Neural progenitor cell (in vitro differentiated cells): Measurements from ENCODE around the gene PSMB8. TPM values are rescaled to one million over a fixed set of nuclear protein-coding genes. Genes with fewer than 3 reads are reported as not detected.
"Not testable (repeated sequence)": the region's sequence is repeated elsewhere in the genome, so short reads cannot be mapped to it uniquely, and the experiment has no call there.

Experiments
- DNase-seq: peaks from one replicate; pipeline ENCODE4 v3.0.0-alpha.2; 2016; ENCODE audit warnings: low spot score
- H2AFZ ChIP-seq: fragments of 200-600 bp; sonication (generic); replicated peaks from 2 replicates; pipeline ENCODE4 v1.6.1; 2016; ENCODE audit warnings: antibody characterized with exemption
- H3F3A ChIP-seq: fragments of 200-600 bp; sonication (generic); 2 replicates; pipeline ENCODE4 v1.6.1; 2016; ENCODE audit warnings: antibody characterized with exemption, low read depth
- H3K27ac ChIP-seq: fragments of 200-600 bp; sonication (generic); 2 replicates; pipeline ENCODE4 v1.5.1; 2016; ENCODE audit warnings: mild to moderate bottlenecking
- H3K27me3 ChIP-seq: fragments of 200-600 bp; sonication (generic); 2 replicates; pipeline ENCODE4 v1.6.1; 2016; ENCODE audit warnings: mild to moderate bottlenecking, moderate library complexity
- H3K36me3 ChIP-seq: fragments of 200-600 bp; sonication (generic); 2 replicates; pipeline ENCODE4 v1.5.1; 2016
- H3K4me1 ChIP-seq: fragments of 200-600 bp; sonication (generic); 2 replicates; pipeline ENCODE4 v1.6.1; 2016; ENCODE audit warnings: mixed run types
- H3K4me2 ChIP-seq: fragments of 200-600 bp; sonication (generic); 2 replicates; pipeline ENCODE4 v1.6.1; 2016
- H3K4me3 ChIP-seq: fragments of 200-600 bp; sonication (generic); 2 replicates; pipeline ENCODE4 v1.5.1; 2016
- H3K79me2 ChIP-seq: fragments of 200-600 bp; sonication (generic); 2 replicates; pipeline ENCODE4 v1.6.1; 2016; ENCODE audit warnings: low read depth
- H3K9ac ChIP-seq: fragments of 200-600 bp; sonication (generic); 2 replicates; pipeline ENCODE4 v1.6.1; 2016
- H3K9me3 ChIP-seq: fragments of 200-600 bp; sonication (generic); 2 replicates; pipeline ENCODE4 v1.5.1; 2016; ENCODE audit warnings: low read depth
- H4K20me1 ChIP-seq: fragments of 200-600 bp; sonication (generic); 2 replicates; pipeline ENCODE4 v1.6.1; 2016; ENCODE audit warnings: low read depth
- H3K27ac Mint-ChIP-seq: 3 replicates; pipeline ENCODE4 v1.8.0; 2021; ENCODE audit warnings: mixed read lengths
- H3K27me3 Mint-ChIP-seq: 2 replicates; pipeline ENCODE4 v1.8.0; 2022; ENCODE audit warnings: low read depth, mild to moderate bottlenecking, inconsistent platforms, moderate library complexity, mixed read lengths; ENCODE audit not compliant: insufficient read depth
- H3K36me3 Mint-ChIP-seq: 3 replicates; pipeline ENCODE4 v1.8.0; 2021; ENCODE audit warnings: mixed read lengths
- H3K4me1 Mint-ChIP-seq: 3 replicates; pipeline ENCODE4 v1.8.0; 2021; ENCODE audit warnings: mixed read lengths
- H3K4me3 Mint-ChIP-seq: 3 replicates; pipeline ENCODE4 v1.8.0; 2021; ENCODE audit warnings: mild to moderate bottlenecking, moderate library complexity, mixed read lengths
- H3K9me3 Mint-ChIP-seq: 3 replicates; pipeline ENCODE4 v1.8.0; 2020; ENCODE audit warnings: mixed read lengths
- CTCF ChIP-seq: fragments of 200-600 bp; sonication (generic); IDR thresholded peaks from 2 replicates; pipeline ENCODE4 v1.5.1; 2017; ENCODE audit warnings: antibody characterized with exemption, mild to moderate bottlenecking
- EZH2 ChIP-seq: fragments of 200-600 bp; sonication (generic); IDR thresholded peaks from 2 replicates; pipeline ENCODE4 v1.6.1; 2017; ENCODE audit warnings: antibody characterized with exemption, mild to moderate bottlenecking, moderate library complexity
- EZH2phosphoT487 ChIP-seq: fragments of 200-600 bp; sonication (generic); IDR thresholded peaks from 2 replicates; pipeline ENCODE4 v1.6.1; 2017; ENCODE audit warnings: antibody characterized with exemption
- total RNA-seq: library from RNA; depleted of rRNA; stranded (reverse); fragments of >200 nt; gene quantifications from 2 replicates; pipeline ENCODE4 v1.2.3, GENCODE V29; 2015; ENCODE audit warnings: low replicate concordance

PSMB8 gene
- total RNA-seq, 1 donor from 2014 or later = 2.2 TPM

GRCh38 chr6:32876603-32877002 lies 32.8 kb upstream of the PSMB8 start:
- TF ChIP-seq EZH2phosphoT487 = no peak
- TF ChIP-seq CTCF = no peak
- TF ChIP-seq EZH2 = no peak
- DNase-seq = no peak
- no peaks in the 10 kb centered on the region for H3K36me3 Mint-ChIP-seq
- H3K4me1 Mint-ChIP-seq = no peaks in the 10 kb centered on the region
- Histone ChIP-seq H3K27ac (no peak overlapping the region), H3K4me3 (no peak overlapping the region), H3K9me3 (no peaks in the 10 kb centered on the region), H3K9ac (no peak overlapping the region), H3K36me3 (no peaks in the 10 kb centered on the region), H3K4me1 (no peaks in the 10 kb centered on the region), H3F3A (no peaks in the 10 kb centered on the region), H4K20me1 (no peaks in the 10 kb centered on the region), H2AFZ (no peak overlapping the region), H3K27me3 (peaks cover 15% of the 10 kb centered on the region), H3K79me2 (no peaks in the 10 kb centered on the region), H3K4me2 (no peak overlapping the region)
- H3K27me3 Mint-ChIP-seq = peaks cover 8% of the 10 kb centered on the region
- H3K27ac Mint-ChIP-seq = no peak overlapping the region
- peaks cover 7% of the 10 kb centered on the region for H3K9me3 Mint-ChIP-seq
- H3K4me3 Mint-ChIP-seq = no peak overlapping the region

DNA sequence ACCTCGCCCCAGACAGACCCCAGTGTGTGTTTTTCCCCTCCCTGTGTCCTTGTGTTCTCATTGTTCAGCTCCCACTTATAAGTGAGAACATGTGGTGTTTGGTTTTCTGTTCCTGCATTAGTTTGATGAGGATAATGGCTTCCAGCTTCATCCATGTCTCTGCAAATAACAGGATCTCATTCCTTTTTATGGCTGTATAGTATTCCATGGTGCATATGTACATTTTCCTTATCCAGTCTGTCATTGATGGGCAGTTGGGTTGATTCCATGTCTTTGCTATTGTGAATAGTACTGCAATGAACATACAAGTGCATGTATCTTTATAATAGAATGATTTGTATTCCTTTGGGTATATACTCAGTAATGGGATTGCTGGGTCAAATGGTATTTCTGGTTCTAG lies 30.1 kb upstream of the PSMB8 start:
- H3K4me1 Mint-ChIP-seq, H3K4me2 ChIP-seq: not testable (repeated sequence)

GRCh38 chr6:32868257-32868788 lies 24.5 kb upstream of the PSMB8 start:
- Histone ChIP-seq H3K27ac (no peak overlapping the region), H3K4me1 (no peaks in the 10 kb centered on the region), H3K4me2 (no peak overlapping the region), H3K79me2 (no peaks in the 10 kb centered on the region), H4K20me1 (no peaks in the 10 kb centered on the region), H3K27me3 (peaks cover 60% of the 10 kb centered on the region), H3K9ac (no peak overlapping the region), H3K4me3 (no peak overlapping the region), H3F3A (no peaks in the 10 kb centered on the region), H3K9me3 (no peaks in the 10 kb centered on the region), H2AFZ (no peak overlapping the region), H3K36me3 (no peaks in the 10 kb centered on the region)
- Mint-ChIP-seq H3K4me1 (no peaks in the 10 kb centered on the region), H3K36me3 (no peaks in the 10 kb centered on the region), H3K9me3 (peaks cover 7% of the 10 kb centered on the region), H3K27me3 (peaks cover 15% of the 10 kb centered on the region), H3K27ac (no peak overlapping the region), H3K4me3 (no peak overlapping the region)
- no peak for TF ChIP-seq EZH2phosphoT487
- TF ChIP-seq CTCF = peak; percentile 99
- DNase-seq = peak; percentile 85

More for the DNA sequence above, 30.1 kb upstream of the PSMB8 start:
- H3K36me3 ChIP-seq, H3K4me1 ChIP-seq, DNase-seq, H3K79me2 ChIP-seq, H4K20me1 ChIP-seq, H3K27ac Mint-ChIP-seq, H3K4me3 ChIP-seq, H3K9me3 ChIP-seq, H3K36me3 Mint-ChIP-seq, H3K9me3 Mint-ChIP-seq, H3K9ac ChIP-seq, H3K27ac ChIP-seq, H3F3A ChIP-seq, H2AFZ ChIP-seq: not testable (repeated sequence)
- peaks cover 17% of the 10 kb centered on the region for H3K27me3 Mint-ChIP-seq
- peaks cover 41% of the 10 kb centered on the region for H3K27me3 ChIP-seq
- peak overlapping the region; percentile 46 for H3K4me3 Mint-ChIP-seq

- Mint-ChIP-seq H3K4me3 (no peak overlapping the region), H3K9me3 (peaks cover 5% of the 10 kb centered on the region), H3K27ac (no peak overlapping the region), H3K36me3 (no peaks in the 10 kb centered on the region), H3K4me1 (no peaks in the 10 kb centered on the region), H3K27me3 (peaks cover 14% of the 10 kb centered on the region)
- Histone ChIP-seq H3K4me2 (no peak overlapping the region), H3K79me2 (no peaks in the 10 kb centered on the region), H2AFZ (no peak overlapping the region), H3K36me3 (no peaks in the 10 kb centered on the region), H3K4me3 (no peak overlapping the region), H3K9ac (no peak overlapping the region), H3K27ac (no peak overlapping the region), H3K9me3 (no peaks in the 10 kb centered on the region), H4K20me1 (no peaks in the 10 kb centered on the region), H3K4me1 (no peaks in the 10 kb centered on the region), H3K27me3 (peaks cover 60% of the 10 kb centered on the region), H3F3A (no peaks in the 10 kb centered on the region)
- no peak for DNase-seq
- no peak for TF ChIP-seq EZH2
Measured at GRCh38 chr6:32867554-32868256, 23.9 kb upstream of the PSMB8 start.
